ENCODE data around the gene CCNO.

CCNO gene, protein sequence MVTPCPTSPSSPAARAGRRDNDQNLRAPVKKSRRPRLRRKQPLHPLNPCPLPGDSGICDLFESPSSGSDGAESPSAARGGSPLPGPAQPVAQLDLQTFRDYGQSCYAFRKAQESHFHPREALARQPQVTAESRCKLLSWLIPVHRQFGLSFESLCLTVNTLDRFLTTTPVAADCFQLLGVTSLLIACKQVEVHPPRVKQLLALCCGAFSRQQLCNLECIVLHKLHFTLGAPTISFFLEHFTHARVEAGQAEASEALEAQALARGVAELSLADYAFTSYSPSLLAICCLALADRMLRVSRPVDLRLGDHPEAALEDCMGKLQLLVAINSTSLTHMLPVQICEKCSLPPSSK

DNA sequence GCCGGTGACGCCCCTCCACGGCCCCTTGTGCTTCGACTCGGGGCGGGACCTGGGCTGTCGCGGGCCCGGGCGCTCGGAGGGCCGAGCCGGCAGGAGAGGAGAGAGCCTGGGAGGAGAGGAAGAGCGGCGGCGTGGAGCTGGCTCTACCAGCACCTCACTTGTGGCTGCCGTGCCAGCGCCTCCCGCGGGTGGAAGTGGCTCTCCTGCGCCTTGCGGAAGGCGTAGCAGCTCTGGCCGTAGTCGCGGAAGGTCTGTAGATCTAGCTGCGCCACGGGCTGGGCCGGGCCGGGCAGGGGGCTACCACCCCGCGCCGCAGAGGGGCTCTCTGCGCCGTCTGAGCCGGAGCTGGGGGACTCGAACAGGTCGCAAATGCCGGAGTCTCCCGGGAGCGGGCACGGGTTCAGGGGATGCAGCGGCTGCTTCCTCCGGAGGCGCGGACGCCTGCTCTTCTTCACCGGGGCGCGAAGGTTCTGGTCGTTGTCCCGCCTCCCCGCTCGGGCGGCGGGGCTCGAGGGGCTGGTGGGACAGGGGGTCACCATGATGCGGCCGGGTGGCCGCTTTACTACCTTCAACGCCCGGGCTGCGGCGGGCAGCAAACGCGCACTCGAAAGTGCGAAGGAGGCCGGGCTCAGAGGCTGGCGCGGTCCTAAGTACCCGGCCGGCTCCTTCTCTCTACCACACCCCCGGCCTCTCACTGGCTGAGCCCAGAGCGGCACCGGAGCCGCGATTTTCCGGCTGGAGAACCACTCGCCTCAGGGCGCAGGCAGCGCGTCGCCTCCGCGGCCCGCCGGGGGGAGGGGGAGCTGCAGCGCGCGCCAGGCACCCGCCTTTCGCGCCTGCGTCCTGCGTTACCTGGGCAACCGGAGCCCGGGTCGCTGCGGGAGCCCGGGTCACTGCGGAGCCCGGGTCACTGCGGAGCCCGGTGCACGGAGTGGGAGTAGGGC is at the start of gene CCNO:
Gene CCNO, minus strand, starts transcription at position 624 of the 944 bp plus-strand sequence. Its CDS starts 85 bp downstream, at position 539.
- in situ Hi-C loops (cut with MboI; ENCODE audit: low sequenced_read_pairs): no loop called here

DNA sequence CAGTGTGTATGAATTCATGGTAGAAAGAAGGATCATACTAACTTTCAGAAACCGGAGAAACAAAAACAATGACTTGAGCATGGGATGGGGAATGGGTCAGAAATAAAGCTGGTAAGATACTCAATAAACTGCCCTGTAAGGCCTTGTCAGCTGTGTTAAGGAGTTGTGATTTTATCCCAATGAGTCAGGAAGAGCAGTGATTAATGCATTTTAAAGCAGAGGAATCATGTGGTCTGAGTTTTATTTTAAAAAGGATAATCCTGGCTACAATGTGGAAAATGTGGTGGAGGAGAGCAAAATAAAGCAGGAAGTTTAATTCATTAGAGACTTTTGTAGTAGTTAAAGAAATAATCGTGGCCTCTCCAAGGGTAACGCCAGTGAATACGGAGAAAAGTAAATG is 45.4 kb upstream of the CCNO start:
- in situ Hi-C loops (cut with MboI; ENCODE audit: low sequenced_read_pairs): no loop called here

DNA sequence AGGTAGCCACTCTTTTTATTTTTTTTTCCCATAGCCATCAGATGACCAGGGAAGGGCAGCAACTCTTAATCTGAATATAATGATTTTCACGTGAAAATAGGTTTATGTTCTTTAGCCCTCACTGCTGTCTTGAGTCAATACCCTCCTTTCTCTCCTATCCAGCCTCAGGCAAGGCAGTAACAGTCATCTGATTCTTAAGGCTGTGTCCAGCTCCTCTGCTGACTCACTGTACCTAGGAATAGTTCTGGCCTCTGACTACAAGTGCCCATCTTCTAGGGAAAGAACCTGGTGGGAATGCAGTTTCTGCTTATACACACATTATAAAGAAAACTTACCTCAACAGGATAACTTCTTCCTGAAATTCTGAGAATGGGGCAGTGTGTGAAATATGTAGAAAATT is 43.4 kb upstream of the CCNO start:
- in situ Hi-C loops (cut with MboI; ENCODE audit: low sequenced_read_pairs): no loop called here

DNA sequence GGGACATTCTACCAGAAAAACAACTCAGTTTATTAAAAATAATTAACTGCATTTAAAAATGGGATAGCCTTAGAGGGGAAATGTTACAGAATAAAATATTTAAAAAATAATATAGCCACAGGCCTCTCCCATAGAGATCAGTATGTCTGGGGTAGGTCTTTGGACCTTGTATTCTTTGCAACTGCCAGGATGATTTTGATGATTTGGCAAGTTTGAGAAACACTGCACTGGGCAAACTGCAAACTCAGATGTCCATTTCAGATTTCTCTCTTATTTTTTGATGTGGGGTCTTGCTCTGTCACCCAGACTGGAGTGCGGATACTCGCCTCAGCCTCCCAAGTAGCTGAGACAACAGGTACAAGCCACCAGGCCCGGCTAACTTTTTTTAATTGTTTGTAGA is 24.9 kb upstream of the CCNO start:
- in situ Hi-C loops (cut with MboI; ENCODE audit: low sequenced_read_pairs): no loop called here

DNA sequence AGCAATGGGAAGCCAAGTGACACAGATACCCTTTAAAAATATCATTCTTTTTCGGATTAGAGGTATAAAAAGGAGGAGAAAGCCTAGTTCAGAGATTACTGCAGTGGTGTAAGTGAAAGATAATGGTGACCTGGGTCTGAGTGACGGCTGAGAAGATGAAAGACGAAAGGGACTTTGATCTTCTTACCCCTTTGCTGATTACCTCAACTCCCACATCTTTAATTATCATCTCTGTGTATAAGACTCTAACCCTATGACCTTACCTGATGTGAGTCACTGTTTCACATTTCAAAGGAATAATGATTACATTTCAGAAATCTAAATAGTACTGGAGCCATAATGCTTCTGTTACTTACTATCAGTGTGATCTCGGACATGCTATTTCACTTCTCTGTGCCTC is 21.4 kb upstream of the CCNO start:
- in situ Hi-C loops (cut with MboI; ENCODE audit: low sequenced_read_pairs): no loop called here

DNA sequence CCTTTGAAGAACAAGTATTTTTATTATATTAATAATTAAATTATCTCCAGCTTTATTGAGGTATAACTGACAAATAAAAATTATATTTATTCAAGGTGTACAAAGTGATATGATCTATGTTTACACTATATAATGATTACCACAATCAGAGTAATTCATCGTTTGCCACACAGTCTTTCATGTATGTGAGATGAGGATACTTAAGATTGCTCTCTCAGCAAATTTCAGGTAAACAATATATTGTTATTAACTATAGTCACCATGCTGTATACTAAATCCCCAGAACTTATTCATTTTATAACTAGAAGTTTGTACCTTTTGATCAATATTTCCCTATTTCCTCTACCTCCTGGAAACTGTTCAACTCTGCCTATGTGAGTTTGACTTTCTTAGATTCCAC is 16.7 kb upstream of the CCNO start:
- in situ Hi-C loops (cut with MboI; ENCODE audit: low sequenced_read_pairs): no loop called here

DNA sequence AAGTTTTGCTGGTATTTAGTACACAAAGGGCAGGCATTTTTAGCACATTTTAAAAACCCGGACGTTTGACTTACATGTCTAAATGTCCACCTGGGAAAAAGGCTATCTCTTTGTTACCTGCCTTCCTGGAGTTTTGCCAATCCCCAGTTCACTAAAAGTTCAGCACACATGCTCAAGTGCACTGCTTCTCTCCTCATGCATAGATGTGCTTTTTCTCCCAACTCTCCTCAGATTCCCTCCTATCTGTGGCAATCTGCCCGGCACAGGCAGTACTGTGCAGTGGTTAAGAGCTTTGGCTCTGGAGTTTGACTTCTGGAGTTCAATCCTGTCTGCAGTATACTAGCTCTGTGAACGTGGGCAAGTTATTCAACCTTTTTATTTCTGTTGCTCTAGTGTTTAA is 8.3 kb upstream of the CCNO start:
- in situ Hi-C loops (cut with MboI; ENCODE audit: low sequenced_read_pairs): no loop called here

DNA sequence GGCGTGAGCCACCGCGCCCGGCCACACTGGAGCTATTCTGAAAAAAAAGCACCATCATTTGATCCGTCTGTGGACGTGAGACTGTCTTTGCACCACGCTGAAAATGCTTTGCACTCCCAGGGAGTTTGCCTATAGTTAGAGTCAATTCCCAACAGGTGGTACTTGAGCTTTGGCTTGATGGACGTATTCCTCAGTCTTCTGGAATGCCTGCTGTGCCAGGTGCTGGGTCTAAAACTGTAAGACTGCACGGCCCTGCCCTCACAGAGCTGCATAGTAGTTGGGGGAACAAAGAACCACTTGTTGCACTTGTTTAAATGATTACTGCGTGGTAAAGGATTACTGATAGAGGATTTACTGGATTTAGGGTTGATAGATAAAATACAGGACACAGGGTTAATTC is 3.4 kb upstream of the CCNO start:
- in situ Hi-C loops (cut with MboI; ENCODE audit: low sequenced_read_pairs): no loop called here

DNA sequence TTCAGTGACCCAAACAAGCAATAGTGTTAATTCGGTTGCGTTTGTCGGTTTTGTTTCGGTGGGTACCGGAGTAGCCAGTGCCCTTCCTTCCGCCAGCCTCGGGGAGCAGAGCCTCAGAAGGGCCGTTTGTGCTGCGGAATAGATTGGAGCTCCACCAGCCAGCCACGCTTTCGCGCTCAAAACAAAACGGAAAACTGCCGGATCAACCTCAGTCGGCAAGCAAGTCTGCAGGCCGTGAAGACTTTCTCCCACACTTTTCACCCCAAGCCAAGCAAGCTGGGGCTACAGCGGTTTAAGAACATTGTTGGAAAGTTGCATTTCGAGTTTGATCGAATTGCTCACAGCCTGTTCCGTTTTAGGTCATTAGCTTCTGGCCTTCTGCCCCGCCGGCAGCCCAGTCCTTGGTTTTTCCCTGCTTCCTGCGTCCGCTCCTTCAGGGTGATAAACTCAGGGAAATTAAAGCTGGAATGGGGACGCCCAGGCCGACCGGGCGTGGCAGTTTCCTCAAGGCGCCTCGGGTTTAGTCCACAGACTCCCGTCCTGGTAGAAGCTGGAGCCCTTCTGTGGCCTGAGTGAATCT is 803 bp upstream of the CCNO start:
- in situ Hi-C loops (cut with MboI; ENCODE audit: low sequenced_read_pairs): no loop called here

DNA sequence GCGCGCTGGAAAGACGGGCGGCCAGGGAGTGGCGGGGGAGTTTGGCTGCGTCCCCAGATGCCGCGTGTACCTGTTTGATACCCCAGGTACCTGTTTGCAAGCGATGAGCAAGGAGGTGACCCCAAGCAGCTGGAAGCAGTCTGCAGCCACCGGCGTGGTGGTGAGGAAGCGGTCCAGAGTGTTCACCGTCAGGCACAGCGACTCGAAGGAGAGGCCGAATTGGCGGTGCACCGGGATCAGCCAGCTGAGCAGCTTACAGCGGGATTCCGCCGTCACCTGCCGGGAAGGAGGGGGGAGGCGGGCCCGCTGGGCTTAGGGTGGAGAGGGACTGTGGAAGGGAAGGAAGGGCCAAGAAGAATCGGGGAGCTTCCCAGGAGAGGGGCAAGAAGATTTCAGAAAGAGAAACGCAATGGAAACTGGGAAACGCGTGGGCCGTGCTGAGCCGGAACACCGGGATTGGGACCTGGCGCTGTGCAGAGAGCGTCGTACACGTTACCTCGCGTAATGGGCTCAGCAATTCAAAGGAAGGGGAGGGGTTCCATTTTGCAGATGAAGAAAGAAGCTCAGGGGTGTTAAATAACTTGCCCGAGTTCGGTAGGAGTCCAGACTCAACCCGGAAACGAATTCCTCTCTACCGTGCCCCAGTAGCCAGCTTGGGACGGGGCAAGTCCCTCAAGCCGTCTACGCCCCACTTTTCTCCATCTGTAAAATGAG is 980 bp downstream of the CCNO start:
- in situ Hi-C loops (cut with MboI; ENCODE audit: low sequenced_read_pairs): no loop called here

DNA sequence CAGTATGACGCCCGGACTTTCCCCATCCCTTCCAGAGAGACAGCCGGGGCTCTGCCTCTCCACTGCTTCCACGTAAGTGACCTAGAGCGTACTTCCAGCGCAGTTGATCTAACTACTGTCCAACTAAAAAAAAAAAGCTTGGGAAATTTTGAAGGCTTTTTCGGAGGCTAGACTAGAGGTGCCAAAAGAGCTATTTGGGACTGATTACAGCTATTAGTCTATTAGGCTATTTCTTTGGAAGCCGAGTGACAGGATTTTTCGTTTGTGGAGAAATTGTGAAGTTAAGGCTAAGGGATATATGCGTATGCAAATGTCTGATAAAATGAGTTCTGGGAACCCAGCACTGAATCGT is 1.5 kb downstream of the CCNO start:
- in situ Hi-C loops (cut with MboI; ENCODE audit: low sequenced_read_pairs): no loop called here

DNA sequence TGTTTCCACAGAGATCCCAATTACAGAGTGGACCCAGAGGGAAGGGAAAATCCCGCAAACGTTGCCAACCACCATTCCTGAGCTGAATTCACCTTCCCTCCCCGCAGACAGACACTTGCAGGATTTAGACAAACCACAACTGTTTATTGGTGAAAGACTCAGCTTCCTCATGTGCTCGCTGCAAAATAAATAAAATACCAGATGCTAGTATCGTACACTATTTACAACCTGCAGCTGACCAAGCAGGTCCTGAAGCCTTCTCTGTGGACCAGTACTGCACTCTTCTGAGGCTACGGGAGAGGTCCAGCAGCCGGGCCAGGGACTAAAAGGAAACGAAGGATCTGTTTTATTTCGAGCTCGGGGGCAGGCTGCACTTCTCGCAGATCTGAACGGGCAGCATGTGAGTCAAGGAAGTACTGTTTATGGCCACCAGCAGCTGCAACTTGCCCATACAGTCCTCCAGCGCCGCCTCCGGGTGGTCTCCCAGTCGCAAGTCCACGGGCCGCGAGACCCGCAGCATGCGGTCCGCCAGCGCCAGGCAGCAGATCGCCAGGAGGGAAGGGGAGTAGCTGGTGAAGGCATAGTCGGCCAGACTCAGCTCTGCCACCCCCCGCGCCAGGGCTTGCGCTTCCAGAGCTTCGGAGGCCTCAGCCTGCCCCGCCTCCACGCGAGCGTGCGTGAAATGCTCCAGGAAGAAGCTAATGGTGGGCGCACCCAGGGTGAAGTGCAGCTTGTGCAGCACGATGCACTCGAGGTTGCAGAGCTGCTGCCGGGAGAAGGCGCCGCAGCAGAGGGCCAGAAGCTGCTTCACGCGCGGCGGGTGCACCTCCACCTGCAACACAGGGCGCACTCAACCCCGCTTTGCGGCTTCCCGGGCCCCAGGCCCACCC is 2.1 kb downstream of the CCNO start:
- in situ Hi-C loops (cut with MboI; ENCODE audit: low sequenced_read_pairs): no loop called here

DNA sequence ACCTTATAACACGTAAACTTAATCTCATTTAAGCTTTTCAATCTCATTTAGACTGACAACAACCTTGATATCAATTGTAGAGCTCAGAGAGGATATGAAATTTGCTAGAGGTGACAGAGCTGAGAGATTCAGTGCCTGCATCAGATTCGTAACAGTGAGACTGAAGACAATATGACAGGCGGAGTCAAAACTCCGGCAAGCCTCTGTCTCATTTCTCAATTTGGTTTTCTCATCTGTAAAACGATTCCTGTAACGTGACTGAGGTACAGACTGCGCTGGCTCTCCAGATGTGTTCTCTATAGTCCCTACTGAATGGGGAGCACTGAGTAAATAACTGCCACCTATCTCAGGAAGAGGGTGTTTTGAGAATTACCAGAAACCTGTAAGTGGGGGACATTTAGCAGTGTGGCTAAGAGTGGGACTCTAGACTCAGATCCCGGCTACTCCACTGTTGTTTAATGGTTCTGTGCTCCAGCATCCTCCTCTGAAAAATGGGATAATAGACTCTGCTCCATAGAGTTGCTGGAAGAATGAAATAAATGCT is 3.2 kb downstream of the CCNO start:
- in situ Hi-C loops (cut with MboI; ENCODE audit: low sequenced_read_pairs): no loop called here

DNA sequence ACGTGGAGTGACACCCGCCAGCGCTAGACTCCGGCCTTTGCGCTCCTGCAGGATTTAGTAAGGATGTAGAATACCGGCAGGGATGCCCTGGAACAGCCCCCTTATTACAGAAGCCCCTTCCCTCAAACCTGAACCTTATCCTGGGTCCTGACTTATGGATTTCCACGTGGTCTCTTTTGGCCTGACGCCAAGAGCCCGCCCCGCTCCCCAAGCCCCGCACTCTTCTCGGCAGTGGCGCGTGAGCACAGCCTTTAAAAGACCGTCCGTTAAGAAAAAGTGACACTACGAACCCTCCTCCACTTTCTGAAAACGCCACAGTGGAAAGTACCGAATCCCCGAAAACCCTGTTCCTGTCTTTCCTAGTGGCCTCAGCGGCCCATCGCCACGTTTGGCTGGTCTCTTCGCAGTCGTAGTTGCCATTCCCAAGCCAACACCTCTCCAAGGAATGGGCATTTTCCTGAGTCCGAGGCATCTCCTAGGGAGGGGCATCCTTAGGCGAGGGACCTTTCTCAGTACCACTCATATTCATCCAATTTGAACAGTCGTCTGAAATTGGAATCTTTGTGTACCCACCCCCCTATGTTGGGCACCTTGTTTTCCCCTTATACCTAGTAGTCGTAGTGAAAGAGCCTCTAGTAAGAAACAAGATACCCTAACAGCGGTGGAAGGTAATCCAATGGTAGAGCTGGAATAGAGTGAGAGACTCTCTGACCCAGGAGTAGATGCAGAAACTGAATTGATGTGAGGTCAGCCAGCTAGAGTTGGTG is 5.6 kb downstream of the CCNO start:
- in situ Hi-C loops (cut with MboI; ENCODE audit: low sequenced_read_pairs): no loop called here

DNA sequence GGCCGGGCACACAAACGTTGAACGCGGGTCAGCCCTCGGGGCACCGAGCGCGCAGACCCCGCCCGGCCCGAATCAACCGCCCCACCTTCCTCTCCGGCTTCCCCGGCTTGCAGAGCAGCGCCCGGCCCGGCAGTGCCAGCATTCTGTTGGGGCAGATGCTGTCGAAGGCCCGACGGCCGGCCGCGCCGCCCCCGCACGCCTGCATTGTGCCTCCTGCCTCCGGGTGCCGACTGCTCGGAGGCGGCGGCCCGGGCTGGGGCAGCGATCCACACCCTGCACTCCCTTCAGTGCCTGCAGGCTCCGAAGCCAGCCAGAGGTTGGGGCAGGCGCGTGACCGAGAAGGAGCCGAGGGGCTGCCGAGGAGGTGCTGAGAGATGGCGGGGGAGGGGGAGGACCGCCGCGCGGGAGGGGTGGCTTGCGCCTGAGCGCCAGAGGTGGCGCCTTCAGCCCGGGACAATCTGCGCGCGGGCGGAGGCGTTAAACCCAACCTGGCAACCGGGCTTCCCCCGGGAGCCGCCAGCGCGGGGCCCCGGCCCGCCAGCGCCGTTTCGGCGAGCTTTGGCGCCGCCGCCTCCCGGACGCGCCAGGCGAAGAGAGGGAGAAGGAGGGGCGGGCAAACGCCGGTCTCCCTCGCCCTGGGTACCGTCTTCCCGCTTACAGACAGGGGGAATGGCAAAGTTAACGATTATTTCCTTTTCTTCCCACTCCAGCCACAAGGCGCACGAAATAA is 6.3 kb downstream of the CCNO start, which contains the start of gene MCIDAS:
Gene MCIDAS, minus strand, starts transcription at position 382 of the 730 bp plus-strand sequence. Its CDS starts 177 bp downstream, at position 205.
- in situ Hi-C loops (cut with MboI; ENCODE audit: low sequenced_read_pairs): no loop called here

DNA sequence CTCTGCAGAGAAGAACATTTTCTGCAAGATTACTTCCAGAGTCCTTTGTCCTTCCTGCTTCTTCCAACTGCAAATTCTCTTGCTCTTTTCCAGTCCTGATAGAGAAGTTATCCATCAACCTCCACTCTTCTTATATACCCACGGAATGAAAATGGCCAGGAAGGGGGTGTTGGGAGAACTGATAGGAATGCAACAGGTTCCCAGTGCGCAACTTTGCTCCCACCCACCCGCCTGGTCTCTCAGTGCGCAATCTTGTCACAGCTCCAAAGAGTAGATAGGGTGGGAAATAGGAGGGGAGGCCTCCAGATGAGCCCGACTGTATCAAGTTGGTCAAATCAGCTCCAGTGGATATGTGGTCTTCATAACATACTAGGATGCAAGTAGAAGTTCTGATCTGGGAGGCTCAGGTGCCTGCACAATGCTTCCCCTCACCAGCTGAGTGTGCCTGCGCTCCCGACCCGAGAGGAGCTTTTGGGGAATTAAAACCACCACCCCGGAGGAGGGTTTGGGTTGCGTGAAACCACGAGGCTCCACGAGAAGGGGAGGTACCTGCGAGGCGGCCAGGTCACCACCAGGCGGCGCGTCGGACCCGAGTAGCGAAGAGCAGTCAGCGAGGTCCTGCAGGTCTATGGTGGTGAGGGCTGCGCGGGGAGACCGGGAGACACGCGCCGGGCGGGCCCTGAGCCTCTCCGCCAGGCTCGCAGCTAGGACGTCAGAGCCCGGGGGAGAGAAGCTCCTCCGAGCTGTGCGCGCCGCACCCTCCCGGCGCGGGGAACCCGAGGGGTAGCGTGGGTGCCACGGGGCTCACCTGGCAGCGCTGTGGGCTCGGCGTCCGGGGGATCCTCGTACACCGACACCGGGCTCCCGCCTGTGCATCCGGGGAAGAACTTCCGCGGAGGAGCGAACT is 7.1 kb downstream of the CCNO start:
- in situ Hi-C loops (cut with MboI; ENCODE audit: low sequenced_read_pairs): no loop called here

DNA sequence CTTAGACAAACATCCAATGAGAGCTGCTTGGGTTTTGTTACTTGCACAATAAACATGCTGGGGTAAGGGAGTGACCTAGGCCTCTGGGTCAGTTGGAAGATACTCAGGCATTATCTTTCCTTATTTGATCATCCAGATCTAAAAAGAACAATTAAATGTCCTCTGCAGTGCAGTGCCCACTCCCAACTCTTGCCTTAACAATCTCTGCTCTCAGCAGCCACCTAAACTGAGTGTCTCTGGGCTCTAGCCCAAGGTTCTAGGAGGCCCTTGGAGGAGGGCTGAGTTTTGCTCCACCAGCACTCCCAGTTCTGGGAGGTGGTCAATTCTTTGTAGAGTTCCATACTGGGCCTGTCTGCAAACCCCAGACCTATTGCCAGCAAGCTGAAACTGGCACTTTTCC is 8.1 kb downstream of the CCNO start:
- in situ Hi-C loops (cut with MboI; ENCODE audit: low sequenced_read_pairs): no loop called here

Data from HL-60/S4 treated with retinoic acid at 250 ng/mL for 4 days and 3 days (cell line).